GM18526 (cell line): ENCODE measurements around the gene PTPN12.

Source experiments
- POLR2A ChIP-seq: IDR thresholded peaks from 3 replicates; pipeline ENCODE4 v1.6.1; 2011; ENCODE audit not compliant: insufficient read length; ENCODE audit errors: extremely low read depth

PTPN12 gene

GRCh38 chr7:77537136-77537777 lies at the start of gene PTPN12:
PTPN12 (plus strand) TSS chr7:77537295; CDS start chr7:77537547, 252 bp downstream.
- no peak for TF ChIP-seq POLR2A

- TF ChIP-seq POLR2A = no peak
Measured at GRCh38 chr7:77488986-77489385, 48.1 kb upstream of the PTPN12 start.

- no peak for TF ChIP-seq POLR2A
Measured at GRCh38 chr7:77497079-77497478, 40.0 kb upstream of the PTPN12 start.

GRCh38 chr7:77498659-77499379 lies 38.3 kb upstream of the PTPN12 start:
- no peak for TF ChIP-seq POLR2A

- no peak for TF ChIP-seq POLR2A
Measured at GRCh38 chr7:77501192-77501515, 35.9 kb upstream of the PTPN12 start.

GRCh38 chr7:77504951-77505350 lies 32.1 kb upstream of the PTPN12 start:
- no peak for TF ChIP-seq POLR2A

- no peak for TF ChIP-seq POLR2A
Measured at GRCh38 chr7:77506899-77507298, 30.2 kb upstream of the PTPN12 start.

- TF ChIP-seq POLR2A = no peak
Measured at GRCh38 chr7:77516085-77516484, 21.0 kb upstream of the PTPN12 start.

GRCh38 chr7:77520261-77520660 lies 16.8 kb upstream of the PTPN12 start:
- no peak for TF ChIP-seq POLR2A

GRCh38 chr7:77524731-77525130 lies 12.4 kb upstream of the PTPN12 start:
- no peak for TF ChIP-seq POLR2A

- TF ChIP-seq POLR2A = no peak
Measured at GRCh38 chr7:77525231-77525630, 11.9 kb upstream of the PTPN12 start.

GRCh38 chr7:77528368-77528767 lies 8.7 kb upstream of the PTPN12 start:
- no peak for TF ChIP-seq POLR2A

- TF ChIP-seq POLR2A = no peak
Measured at GRCh38 chr7:77529279-77529678, 7.8 kb upstream of the PTPN12 start.

- no peak for TF ChIP-seq POLR2A
Measured at GRCh38 chr7:77531038-77531437, 6.1 kb upstream of the PTPN12 start.

GRCh38 chr7:77532247-77532646 lies 4.8 kb upstream of the PTPN12 start:
- TF ChIP-seq POLR2A = no peak

- no peak for TF ChIP-seq POLR2A
Measured at GRCh38 chr7:77536017-77536412, 1.1 kb upstream of the PTPN12 start.
